Keratinocyte (primary cell): ENCODE data around the gene KCNT2. TPM values are rescaled to one million over a fixed set of nuclear protein-coding genes. Genes with fewer than 3 reads are reported as not detected.

Experiments
- DNase-seq: peaks from one replicate; pipeline ENCODE4 v3.0.0-alpha.2; 2011; ENCODE audit warnings: low read depth, missing footprints, low spot score
- FAIRE-seq: peaks from 2 replicates; lab custom pipeline; 2011; peaks lifted over from hg19 to GRCh38; lab: Jason Lieb, UNC
- H2AFZ ChIP-seq: 2 replicates; pipeline ENCODE4 v1.6.0; 2012; ENCODE audit warnings: low read length, control low read depth, inconsistent platforms; ENCODE audit not compliant: control insufficient read depth
- H3K27ac ChIP-seq: 2 replicates; pipeline ENCODE4 v1.5.1; 2011; ENCODE audit warnings: low read length; ENCODE audit not compliant: control insufficient read depth, insufficient read depth
- H3K27me3 ChIP-seq: 3 replicates; pipeline ENCODE4 v1.6.0; 2011; ENCODE audit warnings: low read length; ENCODE audit not compliant: control insufficient read depth, insufficient read depth; ENCODE audit errors: extremely low read depth
- H3K36me3 ChIP-seq, 2 experiments: 2 replicates in 1 of 2; 3 replicates in 1 of 2; pipeline ENCODE4 v1.5.1; 2011; ENCODE audit warnings: low read length in 2 of 2, mild to moderate bottlenecking in 1 of 2; ENCODE audit not compliant: control insufficient read depth in 2 of 2, insufficient read depth in 2 of 2; ENCODE audit errors: extremely low read depth in 1 of 2
- H3K4me1 ChIP-seq: 3 replicates; pipeline ENCODE4 v1.5.1; 2011; ENCODE audit warnings: low read length; ENCODE audit not compliant: control insufficient read depth, insufficient read depth; ENCODE audit errors: extremely low read depth
- H3K4me2 ChIP-seq: 3 replicates; pipeline ENCODE4 v1.6.0; 2011; ENCODE audit warnings: low read depth, low read length; ENCODE audit not compliant: control insufficient read depth, insufficient read depth; ENCODE audit errors: extremely low read depth
- H3K4me3 ChIP-seq, 3 experiments: fragments of 200-600 bp in 1 of 3; sonication (generic) in 1 of 3; 2 replicates in 2 of 3; 3 replicates in 1 of 3; pipeline ENCODE4 v1.5.1; 2011 to 2016; ENCODE audit warnings: low read length in 3 of 3, mild to moderate bottlenecking in 3 of 3, control low read depth in 2 of 3, inconsistent platforms in 1 of 3, low read depth in 1 of 3, mixed read lengths in 1 of 3, mixed run types in 1 of 3, moderate library complexity in 1 of 3; ENCODE audit not compliant: control insufficient read depth in 2 of 3, insufficient read depth in 2 of 3; ENCODE audit errors: extremely low read depth in 1 of 3
- H3K79me2 ChIP-seq: 2 replicates; pipeline ENCODE4 v1.6.0; 2012; ENCODE audit warnings: low read length; ENCODE audit not compliant: control insufficient read depth, insufficient read depth
- H3K9ac ChIP-seq: 3 replicates; pipeline ENCODE4 v1.6.0; 2011; ENCODE audit warnings: low read length; ENCODE audit not compliant: control insufficient read depth, insufficient read depth; ENCODE audit errors: extremely low read depth
- H3K9me1 ChIP-seq: 3 replicates; pipeline ENCODE4 v1.6.0; 2011; ENCODE audit warnings: low read length; ENCODE audit not compliant: control insufficient read depth, insufficient read depth; ENCODE audit errors: extremely low read depth
- H3K9me3 ChIP-seq: 2 replicates; pipeline ENCODE4 v1.5.1; 2012; ENCODE audit warnings: low read depth, low read length; ENCODE audit not compliant: control insufficient read depth
- H4K20me1 ChIP-seq: 3 replicates; pipeline ENCODE4 v1.6.0; 2011; ENCODE audit warnings: low read length; ENCODE audit not compliant: control insufficient read depth, insufficient read depth; ENCODE audit errors: extremely low read depth
- EZH2 ChIP-seq: IDR thresholded peaks from one replicate; pipeline ENCODE4 v1.6.1; 2012; ENCODE audit warnings: inconsistent platforms, mild to moderate bottlenecking, low read length, moderate library complexity
- dilution Hi-C: fragments of 300-500 bp; cut with MboI; formaldehyde crosslinking; loops from one replicate; pipeline ENCODE4 v1.7.0; 2020; ENCODE audit warnings: low sequenced_read_pairs; ENCODE audit not compliant: extremely low pct_ligation_motif_present
- polyA plus RNA-seq, 5 experiments: library from polyadenylated mRNA; depleted of rRNA in 3 of 5; stranded (reverse) in 3 of 5; stranded (forward) in 1 of 5; unstranded in 1 of 5; fragments of >200 nt; gene quantifications; 1 replicate in 1 of 5; 2 replicates in 3 of 5; 3 replicates in 1 of 5; pipeline versions ENCODE4 v1.2.1 to v1.2.3, GENCODE V29; 2011 to 2012; ENCODE audit warnings: missing spikeins in 2 of 5, low read depth in 1 of 5, low replicate concordance in 1 of 5
- TF ChIP-seq, protein P1 (sequence below), 3 experiments: IDR thresholded peaks in 1 of 3; conservative IDR thresholded peaks in 1 of 3; optimal IDR thresholded peaks in 1 of 3; 2 replicates in 2 of 3; 3 replicates in 1 of 3; pipeline versions ENCODE3 to v1.5.1; 2011; ENCODE audit warnings: low read length in 3 of 3, mild to moderate bottlenecking in 3 of 3, moderate library complexity in 2 of 3, control low read depth in 1 of 3, inconsistent platforms in 1 of 3; ENCODE audit not compliant: insufficient read depth in 2 of 3; ENCODE audit errors: extremely low read depth in 1 of 3

The KCNT2 gene
- polyA plus RNA-seq, 1 donor (not counting 4 experiments of a cell fraction or from before 2014, with no cell fraction given), result not detected

DNA sequence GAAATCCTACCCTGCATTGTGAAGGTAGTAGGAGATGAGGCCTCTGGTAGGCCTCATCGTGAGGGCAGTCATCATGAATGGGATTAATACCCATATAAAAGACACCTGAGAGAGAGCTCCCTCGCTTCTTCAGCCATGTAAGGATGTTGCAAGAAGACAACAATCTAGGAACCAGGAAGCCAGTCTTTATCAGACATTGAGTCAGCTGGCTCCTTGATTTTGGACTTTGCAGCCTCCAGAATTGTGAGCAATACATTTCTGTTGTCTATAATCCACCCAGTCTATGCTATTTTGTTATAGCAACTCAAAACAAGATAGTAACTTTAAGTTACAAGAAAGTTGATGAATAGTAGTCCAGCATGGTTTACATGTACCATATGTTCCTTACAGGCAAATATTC is 208.5 kb downstream of the KCNT2 start:
- no peaks in the 10 kb centered on the region for H4K20me1 ChIP-seq
- no peak for TF ChIP-seq EZH2
- TF ChIP-seq, protein P1, sequence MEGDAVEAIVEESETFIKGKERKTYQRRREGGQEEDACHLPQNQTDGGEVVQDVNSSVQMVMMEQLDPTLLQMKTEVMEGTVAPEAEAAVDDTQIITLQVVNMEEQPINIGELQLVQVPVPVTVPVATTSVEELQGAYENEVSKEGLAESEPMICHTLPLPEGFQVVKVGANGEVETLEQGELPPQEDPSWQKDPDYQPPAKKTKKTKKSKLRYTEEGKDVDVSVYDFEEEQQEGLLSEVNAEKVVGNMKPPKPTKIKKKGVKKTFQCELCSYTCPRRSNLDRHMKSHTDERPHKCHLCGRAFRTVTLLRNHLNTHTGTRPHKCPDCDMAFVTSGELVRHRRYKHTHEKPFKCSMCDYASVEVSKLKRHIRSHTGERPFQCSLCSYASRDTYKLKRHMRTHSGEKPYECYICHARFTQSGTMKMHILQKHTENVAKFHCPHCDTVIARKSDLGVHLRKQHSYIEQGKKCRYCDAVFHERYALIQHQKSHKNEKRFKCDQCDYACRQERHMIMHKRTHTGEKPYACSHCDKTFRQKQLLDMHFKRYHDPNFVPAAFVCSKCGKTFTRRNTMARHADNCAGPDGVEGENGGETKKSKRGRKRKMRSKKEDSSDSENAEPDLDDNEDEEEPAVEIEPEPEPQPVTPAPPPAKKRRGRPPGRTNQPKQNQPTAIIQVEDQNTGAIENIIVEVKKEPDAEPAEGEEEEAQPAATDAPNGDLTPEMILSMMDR (optimal IDR thresholded peaks at IDR 0.05 in 1 of 3, IDR thresholded peaks at IDR 0.05 in 1 of 3, conservative IDR thresholded peaks at IDR 0.05 in 1 of 3; ENCODE audit: extremely low read depth in 1 of 3, insufficient read depth in 2 of 3, low read length in 3 of 3), result no peak
- dilution Hi-C loops, result no loop called here
- no peak overlapping the region for H2AFZ ChIP-seq
- no peak overlapping the region for H3K9ac ChIP-seq
- H3K27me3 ChIP-seq, result no peaks in the 10 kb centered on the region
- H3K4me3 ChIP-seq, result no peak overlapping the region
- H3K27ac ChIP-seq, result no peak overlapping the region
- no peaks in the 10 kb centered on the region for H3K79me2 ChIP-seq
- no peaks in the 10 kb centered on the region for H3K9me3 ChIP-seq
- DNase-seq, result no peak
- H3K36me3 ChIP-seq, result no peaks in the 10 kb centered on the region
- no peak overlapping the region for H3K4me2 ChIP-seq
- no peaks in the 10 kb centered on the region for H3K9me1 ChIP-seq
- no peak for FAIRE-seq
- peaks cover 3% of the 10 kb centered on the region for H3K4me1 ChIP-seq

DNA sequence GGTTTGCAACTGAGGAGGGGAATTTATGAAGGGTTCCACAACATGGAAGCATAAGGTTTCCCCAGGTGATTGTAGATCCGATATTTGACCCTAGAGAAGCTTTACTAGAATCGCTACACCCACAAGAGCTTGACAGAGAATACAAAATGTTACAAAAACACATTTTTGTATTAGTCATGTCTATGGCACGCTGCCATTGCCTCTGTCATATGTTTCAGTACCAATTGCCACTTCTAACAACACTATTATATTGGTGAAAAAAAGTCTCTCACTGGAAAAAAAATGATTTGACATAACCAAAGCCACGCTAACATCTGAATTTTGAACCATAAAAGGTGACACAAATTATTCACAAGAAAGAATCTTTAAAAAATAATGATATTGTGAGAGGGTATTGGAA is 214.5 kb downstream of the KCNT2 start:
- TF ChIP-seq EZH2, result no peak
- TF ChIP-seq, protein P1 (optimal IDR thresholded peaks at IDR 0.05 in 1 of 3, IDR thresholded peaks at IDR 0.05 in 1 of 3, conservative IDR thresholded peaks at IDR 0.05 in 1 of 3; ENCODE audit: extremely low read depth in 1 of 3, insufficient read depth in 2 of 3, low read length in 3 of 3), result no peak
- Histone ChIP-seq H3K27ac (no peak overlapping the region), H4K20me1 (no peaks in the 10 kb centered on the region), H3K27me3 (no peaks in the 10 kb centered on the region), H3K4me2 (no peak overlapping the region), H3K36me3 (no peaks in the 10 kb centered on the region), H3K9ac (no peak overlapping the region), H3K9me3 (no peaks in the 10 kb centered on the region), H3K4me1 (no peaks in the 10 kb centered on the region), H2AFZ (no peak overlapping the region), H3K4me3 (no peak overlapping the region), H3K79me2 (no peaks in the 10 kb centered on the region), H3K9me1 (no peaks in the 10 kb centered on the region)
- FAIRE-seq (no peak), DNase-seq (no peak)
- dilution Hi-C loops, result no loop called here
